ENCODE results near the gene AURKAIP1. TPM values are rescaled to one million over a fixed set of nuclear protein-coding genes. Genes with fewer than 3 reads are reported as not detected.

The AURKAIP1 gene
- 75.8 to 86.9 TPM (median 83.2 TPM) in 3 replicates for polyA plus RNA-seq
- polyA plus RNA-seq (2011; ENCODE audit: low read depth): 159 TPM
- 36.7 and 110 TPM in 2 replicates for polyA plus RNA-seq (2011; cell fraction: cytosol; rRNA removed)
- polyA plus RNA-seq (2011; cell fraction: nucleus; rRNA removed): 32.3 and 40.6 TPM in 2 replicates
- 72.4 and 134 TPM in 2 replicates for polyA plus RNA-seq (2012; ENCODE audit: low replicate concordance)
- polyA minus RNA-seq: 10.8 to 14.5 TPM (median 13.5 TPM) in 3 replicates
- 90.7 TPM for polyA minus RNA-seq (2011; cell fraction: cytosol; rRNA and poly(A)+ RNA removed)
- 7.7 and 13.7 TPM in 2 replicates for polyA minus RNA-seq (2011; cell fraction: nucleus; rRNA and poly(A)+ RNA removed)

- Histone ChIP-seq H4K20me1 (ENCODE audit: control insufficient read depth, extremely low read depth, insufficient read depth, low read length) (no peaks in the 10 kb centered on the region), H2AFZ (ENCODE audit: control insufficient read depth, low read length) (peak within 1 kb of the TSS; percentile 43), H3K79me2 (ENCODE audit: control insufficient read depth, insufficient read depth, low read length) (peaks cover 30% of the 10 kb centered on the region), H3K4me1 (ENCODE audit: control insufficient read depth, extremely low read depth, insufficient read depth, low read length) (peaks cover 12% of the 10 kb centered on the region), H3K4me2 (ENCODE audit: control insufficient read depth, extremely low read depth, insufficient read depth, low read depth, low read length) (peak within 1 kb of the TSS; percentile 97), H3K27ac (ENCODE audit: control insufficient read depth, insufficient read depth, low read length) (peak within 1 kb of the TSS; percentile 80), H3K9ac (ENCODE audit: control insufficient read depth, extremely low read depth, insufficient read depth, low read length) (peak within 1 kb of the TSS; percentile 94), H3K4me3 (ENCODE audit: control insufficient read depth in 2 of 3, extremely low read depth in 1 of 3, insufficient read depth in 2 of 3, low read depth in 1 of 3, low read length in 3 of 3) (peak within 1 kb of the TSS; percentile 89 to 97 (median 89)), H3K27me3 (ENCODE audit: control insufficient read depth, extremely low read depth, insufficient read depth, low read length) (no peaks in the 10 kb centered on the region), H3K36me3 (ENCODE audit: control insufficient read depth in 2 of 2, extremely low read depth in 1 of 2, insufficient read depth in 2 of 2, low read length in 2 of 2) (peaks cover 3 to 8% of the 10 kb centered on the region in 2 experiments), H3K9me1 (ENCODE audit: control insufficient read depth, extremely low read depth, insufficient read depth, low read length) (no peaks in the 10 kb centered on the region), H3K9me3 (ENCODE audit: control insufficient read depth, low read depth, low read length) (no peaks in the 10 kb centered on the region)
- dilution Hi-C loops (cut with MboI; ENCODE audit: extremely low pct_ligation_motif_present, low sequenced_read_pairs): no loop called here
- TF ChIP-seq, protein P1, sequence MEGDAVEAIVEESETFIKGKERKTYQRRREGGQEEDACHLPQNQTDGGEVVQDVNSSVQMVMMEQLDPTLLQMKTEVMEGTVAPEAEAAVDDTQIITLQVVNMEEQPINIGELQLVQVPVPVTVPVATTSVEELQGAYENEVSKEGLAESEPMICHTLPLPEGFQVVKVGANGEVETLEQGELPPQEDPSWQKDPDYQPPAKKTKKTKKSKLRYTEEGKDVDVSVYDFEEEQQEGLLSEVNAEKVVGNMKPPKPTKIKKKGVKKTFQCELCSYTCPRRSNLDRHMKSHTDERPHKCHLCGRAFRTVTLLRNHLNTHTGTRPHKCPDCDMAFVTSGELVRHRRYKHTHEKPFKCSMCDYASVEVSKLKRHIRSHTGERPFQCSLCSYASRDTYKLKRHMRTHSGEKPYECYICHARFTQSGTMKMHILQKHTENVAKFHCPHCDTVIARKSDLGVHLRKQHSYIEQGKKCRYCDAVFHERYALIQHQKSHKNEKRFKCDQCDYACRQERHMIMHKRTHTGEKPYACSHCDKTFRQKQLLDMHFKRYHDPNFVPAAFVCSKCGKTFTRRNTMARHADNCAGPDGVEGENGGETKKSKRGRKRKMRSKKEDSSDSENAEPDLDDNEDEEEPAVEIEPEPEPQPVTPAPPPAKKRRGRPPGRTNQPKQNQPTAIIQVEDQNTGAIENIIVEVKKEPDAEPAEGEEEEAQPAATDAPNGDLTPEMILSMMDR (optimal IDR thresholded peaks at IDR 0.05 in 1 of 3, IDR thresholded peaks at IDR 0.05 in 1 of 3, conservative IDR thresholded peaks at IDR 0.05 in 1 of 3; ENCODE audit: extremely low read depth in 1 of 3, insufficient read depth in 2 of 3, low read length in 3 of 3): peak in 2 of 3 experiments; percentile 38 to 57
- TF ChIP-seq EZH2 (IDR thresholded peaks at IDR 0.05; ENCODE audit: low read length): no peak
- peak; percentile 95 for DNase-seq (ENCODE audit: low read depth, low spot score)
- FAIRE-seq: peak; percentile 91
Measured at GRCh38 chr1:1374929-1375662, at the start of gene AURKAIP1. Gene AURKAIP1 (minus strand): TSS chr1:1375207. CDS start chr1:1374756, 451 bp downstream.

DNA sequence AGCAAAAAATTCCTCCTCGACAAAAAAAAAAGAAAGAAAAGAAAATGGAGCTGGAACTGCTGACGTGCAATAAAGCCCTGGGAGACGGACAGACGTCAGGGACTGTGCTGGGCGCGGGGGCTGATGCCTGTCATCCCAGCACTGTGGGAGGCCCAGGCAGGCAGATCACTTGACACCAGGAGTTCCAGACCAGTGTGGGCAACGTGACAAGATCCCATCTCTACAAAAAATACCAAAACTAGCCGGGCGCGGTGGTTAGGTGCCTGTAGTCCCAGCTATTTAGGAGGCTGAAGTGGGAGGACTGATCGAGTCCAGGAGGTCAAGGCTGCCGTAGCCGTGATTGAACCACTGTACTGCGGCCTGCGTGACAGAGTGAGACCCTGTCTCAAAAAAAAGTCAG is 49.7 kb upstream of the AURKAIP1 start:
- no peak for FAIRE-seq
- Histone ChIP-seq H3K4me1 (ENCODE audit: control insufficient read depth, extremely low read depth, insufficient read depth, low read length) (peaks cover 27% of the 10 kb centered on the region), H3K79me2 (ENCODE audit: control insufficient read depth, insufficient read depth, low read length) (no peaks in the 10 kb centered on the region), H3K36me3 (ENCODE audit: control insufficient read depth in 2 of 2, extremely low read depth in 1 of 2, insufficient read depth in 2 of 2, low read length in 2 of 2) (no peaks in the 10 kb centered on the region), H3K9me1 (ENCODE audit: control insufficient read depth, extremely low read depth, insufficient read depth, low read length) (no peaks in the 10 kb centered on the region), H4K20me1 (ENCODE audit: control insufficient read depth, extremely low read depth, insufficient read depth, low read length) (no peaks in the 10 kb centered on the region), H3K9ac (ENCODE audit: control insufficient read depth, extremely low read depth, insufficient read depth, low read length) (no peak overlapping the region), H2AFZ (ENCODE audit: control insufficient read depth, low read length) (no peak overlapping the region), H3K27ac (ENCODE audit: control insufficient read depth, insufficient read depth, low read length) (no peak overlapping the region), H3K4me3 (ENCODE audit: control insufficient read depth in 2 of 3, extremely low read depth in 1 of 3, insufficient read depth in 2 of 3, low read depth in 1 of 3, low read length in 3 of 3) (no peak overlapping the region), H3K4me2 (ENCODE audit: control insufficient read depth, extremely low read depth, insufficient read depth, low read depth, low read length) (no peak overlapping the region), H3K9me3 (ENCODE audit: control insufficient read depth, low read depth, low read length) (no peaks in the 10 kb centered on the region), H3K27me3 (ENCODE audit: control insufficient read depth, extremely low read depth, insufficient read depth, low read length) (no peaks in the 10 kb centered on the region)
- DNase-seq (ENCODE audit: low read depth, low spot score): no peak
- TF ChIP-seq, protein P1 (optimal IDR thresholded peaks at IDR 0.05 in 1 of 3, IDR thresholded peaks at IDR 0.05 in 1 of 3, conservative IDR thresholded peaks at IDR 0.05 in 1 of 3; ENCODE audit: extremely low read depth in 1 of 3, insufficient read depth in 2 of 3, low read length in 3 of 3): no peak
- no peak for TF ChIP-seq EZH2 (IDR thresholded peaks at IDR 0.05; ENCODE audit: low read length)
- dilution Hi-C loops (cut with MboI; ENCODE audit: extremely low pct_ligation_motif_present, low sequenced_read_pairs): no loop called here

Measured in keratinocyte (primary cell).